Measurements from ENCODE around the gene HECW1. TPM values are rescaled to one million over a fixed set of nuclear protein-coding genes. Genes with fewer than 3 reads are reported as not detected.

Gene HECW1
- total and polyA plus RNA-seq, 2 of the 13 experiments (the other 11 are each of a cell fraction or from before 2014, with no cell fraction given): not detected

- TF ChIP-seq ZNF280D (CRISPR knock-in tag; IDR thresholded peaks at IDR 0.05) (peak; percentile 91; the same call in 1 of the 2 replicates), EHMT2 (IDR thresholded peaks at IDR 0.05; ENCODE audit: borderline replicate concordance, low read depth, low read length) (0 out of 2 replicates have a peak, but pooled peaks have one; percentile 23), SOX13 (IDR thresholded peaks at IDR 0.05) (no peak), SOX13 (CRISPR knock-in tag; conservative IDR thresholded peaks at IDR 0.05 in 1 of 2, IDR thresholded peaks at IDR 0.05 in 1 of 2) (peak in 1 of 2 experiments; percentile 55; a peak in 2 of 4 replicates), ZMYM3 (CRISPR knock-in tag; IDR thresholded peaks at IDR 0.05) (peak; percentile 99), KDM1A (CRISPR knock-in tag; IDR thresholded peaks at IDR 0.05) (peak; percentile 87), ZNF484 (CRISPR knock-in tag; IDR thresholded peaks at IDR 0.05; ENCODE audit: borderline replicate concordance, low read depth) (no peak), CREM (IDR thresholded peaks at IDR 0.05) (no peak), CREM (CRISPR knock-in tag; IDR thresholded peaks at IDR 0.05) (no peak)
Measured at GRCh38 chr7:43505412-43505811, 393.0 kb downstream of the HECW1 start (continued).

- intact Hi-C loops (cut with micrococcal nuclease; ENCODE audit: unreplicated experiment): no loop called here
- TF ChIP-seq SATB2 (CRISPR knock-in tag; IDR thresholded peaks at IDR 0.05) (no peak), ZBTB21 (CRISPR knock-in tag; IDR thresholded peaks at IDR 0.05) (peak; percentile 64; the same call in 1 of the 2 replicates), ZBTB7B (CRISPR knock-in tag; IDR thresholded peaks at IDR 0.05) (no peak), ZNF558 (CRISPR knock-in tag; IDR thresholded peaks at IDR 0.05; ENCODE audit: borderline replicate concordance) (no peak), ZNF503 (CRISPR knock-in tag; IDR thresholded peaks at IDR 0.05) (no peak), IKZF5 (CRISPR knock-in tag; IDR thresholded peaks at IDR 0.05) (no peak), ZMYM4 (CRISPR knock-in tag; IDR thresholded peaks at IDR 0.05) (0 out of 2 replicates have a peak, but pooled peaks have one; percentile 26), KDM5A (IDR thresholded peaks at IDR 0.05; ENCODE audit: borderline replicate concordance, low read length) (no peak), CERS6 (CRISPR knock-in tag; IDR thresholded peaks at IDR 0.05) (no peak)
Measured at GRCh38 chr7:43506460-43506859, 394.0 kb downstream of the HECW1 start.

More at GRCh38 chr7:43506460-43506859, 394.0 kb downstream of the HECW1 start:
- H3K4me3 ChIP-seq (replicated peaks in 1 of 3; ENCODE audit: insufficient read depth in 1 of 3, low read depth in 2 of 3, low read length in 3 of 3): no peak overlapping the region
- ChIA-PET POLR2A (interaction anchor here (0.7 kb wide), 1 partner anchor 76 kb away, joined by 3 read pairs; the partner anchor contains the start of gene STK17A), CTCF (ENCODE audit: low intra/inter-chr PET ratio, low total read pairs) (no interaction called here)
- 76% methylated on average over 2 of the region's 2 CpGs for WGBS (ENCODE audit: low lambda C conversion rate)
- no peak overlapping the region for H3K27ac ChIP-seq (ENCODE audit: extremely low read length, insufficient read depth, low read length)
- no peaks in the 10 kb centered on the region for H4K20me1 ChIP-seq (ENCODE audit: insufficient read depth, low read length)
- H3K27me3 ChIP-seq (ENCODE audit: control insufficient read depth in 1 of 2, insufficient read depth in 2 of 2, low read length in 2 of 2): no peaks in the 10 kb centered on the region
- H3K36me3 ChIP-seq (replicated peaks in 1 of 2; ENCODE audit: control insufficient read depth in 1 of 2, insufficient read depth in 2 of 2, low read length in 2 of 2): no peaks in the 10 kb centered on the region
- H3K4me2 ChIP-seq (ENCODE audit: low read depth, low read length): no peak overlapping the region
- H3K9ac ChIP-seq (ENCODE audit: insufficient read depth, low read depth, low read length): no peak overlapping the region
- BruUV-seq (replicated peaks): no TSS peak
- in situ Hi-C loops (cut with HindIII; ENCODE audit: extremely low pct_ligation_motif_present, low pct_unique_long_range_greater_than_20kb): no loop called here
- ATAC-seq: no peak
- H3K4me1 ChIP-seq (ENCODE audit: insufficient read depth, low read length): peaks cover 63% of the 10 kb centered on the region
- FAIRE-seq: no peak
- peak; percentile 49 for DNase-seq (ENCODE audit: low spot score)
- no peaks in the 10 kb centered on the region for H3K79me2 ChIP-seq (ENCODE audit: insufficient read depth, low read length)
- no peak overlapping the region for H2AFZ ChIP-seq (ENCODE audit: low read length)
- H3K9me3 ChIP-seq (ENCODE audit: low read length): no peaks in the 10 kb centered on the region

Data from HepG2 (cell line).